GM10847 (cell line): ENCODE measurements around the gene GTF2IRD1.

Experiments
- POLR2A ChIP-seq: IDR thresholded peaks from 2 replicates; pipeline ENCODE4 v1.6.1; 2011; ENCODE audit not compliant: insufficient read length; ENCODE audit errors: extremely low read depth

GTF2IRD1 gene

DNA sequence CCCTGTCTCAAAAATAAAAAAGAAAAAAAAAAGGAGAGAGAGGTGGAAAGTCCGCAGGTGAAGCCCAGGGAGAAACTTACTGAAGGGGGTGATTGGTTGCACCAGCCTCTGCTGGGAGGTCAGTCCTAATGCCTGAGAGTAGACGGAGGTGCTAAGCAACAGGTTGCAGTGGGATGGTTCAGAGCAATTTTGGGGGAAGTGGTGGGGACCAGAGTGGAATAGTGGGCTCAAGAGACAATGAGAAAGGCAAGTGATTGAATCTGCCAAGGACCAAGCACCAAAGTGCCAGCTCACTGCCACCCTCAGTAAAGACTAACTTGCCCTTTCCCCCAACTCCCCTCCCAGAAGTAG is 113.6 kb downstream of the GTF2IRD1 start:
- no peak for TF ChIP-seq POLR2A

DNA sequence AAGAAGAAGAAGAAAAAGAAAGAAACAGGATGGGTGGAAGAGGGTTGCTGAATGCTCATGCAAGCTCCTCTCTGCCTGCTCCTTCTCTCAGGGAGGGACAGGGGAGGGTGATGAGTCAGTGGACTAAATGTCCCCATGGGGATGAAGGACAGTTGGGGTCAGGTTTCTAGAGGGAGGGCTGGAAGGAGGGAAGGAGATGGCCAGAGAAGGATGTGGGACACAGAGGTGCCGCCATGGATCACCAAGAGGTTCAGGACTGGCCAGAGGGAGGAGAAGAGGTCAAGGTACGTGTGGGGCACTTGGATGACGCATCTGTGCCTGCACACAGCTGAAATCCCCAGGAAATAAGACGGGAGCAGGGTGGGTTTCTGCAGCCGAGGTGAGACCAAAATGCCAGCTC is 115.0 kb downstream of the GTF2IRD1 start:
- no peak for TF ChIP-seq POLR2A

DNA sequence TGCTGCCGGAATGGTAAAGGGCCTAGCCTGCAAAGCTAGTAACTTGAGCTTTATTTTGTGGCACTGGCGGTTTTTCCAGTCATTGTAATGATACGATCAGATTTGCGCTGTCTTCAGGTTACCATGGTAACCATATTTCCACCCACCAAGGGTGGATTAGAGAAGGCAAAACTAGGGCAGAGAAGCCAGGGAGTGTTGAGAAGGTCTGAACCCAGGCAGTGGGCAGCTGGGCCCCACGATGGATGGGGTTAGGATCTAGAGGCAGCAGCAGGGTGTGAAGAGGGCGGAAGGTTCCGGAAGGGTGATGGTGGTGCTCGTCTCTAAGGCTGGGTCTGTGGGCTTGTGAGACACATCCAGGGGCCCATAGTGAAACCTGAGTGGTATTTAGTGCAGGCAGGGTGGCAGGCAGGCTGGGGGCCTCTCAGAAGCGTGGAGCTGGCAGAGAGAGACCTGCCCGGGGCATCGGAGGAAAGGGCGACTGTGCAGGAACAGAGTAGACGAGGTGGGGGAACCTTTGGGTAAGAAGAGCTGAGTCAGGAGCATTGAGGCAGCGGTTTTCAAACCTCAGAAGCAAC is 115.9 kb downstream of the GTF2IRD1 start:
- TF ChIP-seq POLR2A, result no peak

DNA sequence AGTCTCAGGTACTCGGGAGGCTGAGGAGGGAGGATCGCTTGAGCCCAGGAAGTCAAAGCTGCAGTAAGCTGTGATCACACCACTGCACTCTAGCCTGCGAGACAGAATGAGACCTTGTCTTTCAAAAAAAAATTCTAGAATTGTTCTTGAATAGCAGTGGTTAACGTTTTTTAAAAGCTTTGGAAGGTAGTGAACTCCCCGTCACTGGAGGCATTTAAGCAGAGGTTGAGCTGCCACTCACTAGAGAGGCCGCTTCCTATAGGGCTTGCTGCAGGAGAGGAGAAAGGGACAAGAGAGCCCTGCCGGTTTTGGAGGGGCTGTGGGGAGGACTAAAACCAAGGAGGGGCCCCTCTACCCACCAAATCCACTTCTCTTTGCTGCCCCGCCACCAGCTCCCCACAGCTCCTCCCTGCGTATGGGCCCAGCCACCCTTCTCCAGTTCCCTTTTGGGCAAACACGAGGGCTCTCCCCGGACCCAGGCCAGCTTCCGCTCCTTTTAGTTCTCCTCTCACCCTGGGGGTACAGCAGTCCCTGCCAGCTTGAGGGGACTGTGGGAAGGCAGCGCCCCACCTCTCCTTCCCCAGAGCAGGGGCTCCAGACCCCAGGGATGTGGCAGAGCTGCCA is 116.9 kb downstream of the GTF2IRD1 start:
- TF ChIP-seq POLR2A, result no peak

DNA sequence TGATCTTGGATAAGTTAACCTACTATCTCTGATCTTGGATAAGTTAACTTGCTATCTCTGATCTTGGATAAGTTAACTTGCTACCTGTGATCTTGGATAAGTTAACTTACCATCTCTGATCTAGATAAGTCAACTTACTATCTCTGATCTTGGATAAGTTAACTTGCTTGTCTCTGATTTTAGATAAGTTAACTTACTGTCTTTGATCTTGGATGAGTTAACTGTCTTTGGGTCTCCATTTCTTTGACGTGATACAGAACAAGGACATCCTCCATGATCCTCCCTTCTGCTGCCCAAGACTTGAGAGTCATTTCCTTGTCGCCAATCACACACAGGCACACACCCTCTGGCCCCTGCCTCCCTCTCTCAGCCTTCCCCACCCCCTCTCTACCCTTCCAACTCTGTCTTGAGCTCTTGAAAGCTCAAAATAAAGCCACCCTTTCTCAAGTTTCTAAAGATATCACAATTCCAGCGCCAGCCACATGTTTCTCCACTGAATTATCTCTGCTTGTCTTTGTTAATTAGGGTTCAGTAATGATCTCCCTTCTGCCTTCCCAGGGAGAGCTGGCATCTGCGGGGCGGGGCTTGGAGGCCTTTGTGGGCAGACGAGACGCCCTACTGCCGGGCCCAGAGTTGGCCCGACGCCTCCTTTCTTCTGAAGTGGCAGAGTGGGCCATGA is 118.7 kb downstream of the GTF2IRD1 start:
- TF ChIP-seq POLR2A, result no peak

DNA sequence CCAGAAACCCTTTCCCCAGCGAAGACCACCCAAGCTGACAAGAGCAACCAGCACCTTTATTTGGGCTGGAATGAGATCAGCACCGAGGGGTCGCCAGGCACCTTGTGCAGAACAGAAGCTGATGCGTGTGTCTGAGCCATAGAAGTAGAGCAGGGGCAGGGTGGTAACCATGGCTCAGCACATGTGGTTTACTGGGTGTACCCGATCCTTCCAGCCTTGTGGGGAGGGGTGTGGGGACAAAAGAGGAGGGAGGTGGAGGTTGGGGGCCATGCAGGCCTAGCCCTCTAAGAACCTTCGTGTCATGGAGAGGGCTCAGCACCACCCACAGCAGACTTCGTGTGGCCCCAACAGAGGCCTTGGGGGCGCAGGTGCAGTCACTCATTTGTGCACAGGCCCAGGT is 119.8 kb downstream of the GTF2IRD1 start:
- no peak for TF ChIP-seq POLR2A

DNA sequence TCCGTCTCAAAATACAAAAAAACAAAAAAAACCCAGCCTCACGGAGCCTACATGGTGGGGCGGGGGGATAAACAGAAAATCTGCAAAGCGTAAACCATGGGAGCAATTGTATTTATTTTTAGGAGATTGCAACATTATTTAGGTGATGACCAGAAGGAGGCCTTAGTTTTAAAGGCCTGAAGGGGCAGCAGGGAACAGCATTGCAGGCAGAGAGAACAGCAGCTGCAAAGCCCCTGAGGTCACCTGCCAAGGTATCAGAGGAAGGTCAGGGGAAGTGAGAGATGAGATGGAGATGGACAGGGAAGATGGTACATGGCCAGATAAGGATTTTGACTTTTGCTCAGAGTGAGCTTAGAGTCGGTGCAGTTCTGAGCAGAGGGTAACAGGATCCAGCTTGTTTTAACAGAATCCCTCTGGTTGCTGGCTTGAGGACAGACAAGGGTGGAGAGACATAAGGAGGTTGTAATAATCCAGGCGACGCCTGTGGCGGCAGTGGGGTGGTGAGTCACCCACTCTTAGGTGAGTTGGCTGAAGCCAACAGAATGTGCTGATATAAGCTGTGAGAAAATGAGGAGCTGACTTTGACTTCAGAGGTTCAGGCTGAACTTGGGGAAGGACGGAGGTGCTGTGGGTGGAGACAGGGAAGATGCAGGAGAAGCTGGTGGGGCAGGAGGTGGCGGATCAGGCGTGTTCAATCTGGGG is 121.5 kb downstream of the GTF2IRD1 start:
- TF ChIP-seq POLR2A, result no peak

DNA sequence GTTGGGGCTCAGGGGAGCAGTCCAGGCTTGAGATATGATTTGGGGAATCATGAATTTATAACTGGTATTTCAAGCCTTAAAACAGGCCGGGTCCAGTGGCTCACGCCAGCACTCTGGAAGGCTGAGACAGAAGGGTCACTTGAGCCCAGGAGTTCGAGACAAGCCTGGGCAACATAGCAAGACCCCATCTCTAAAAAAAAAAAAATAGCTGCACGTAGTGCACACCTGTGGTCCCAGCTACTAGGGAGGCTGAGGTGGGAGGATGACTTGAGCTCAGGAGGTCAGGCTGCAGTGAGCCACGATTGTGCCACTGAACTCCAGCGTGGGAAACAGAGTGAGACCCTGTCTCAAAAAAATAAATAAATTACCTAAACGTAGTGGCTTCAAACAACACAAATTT is 122.1 kb downstream of the GTF2IRD1 start:
- TF ChIP-seq POLR2A, result no peak

DNA sequence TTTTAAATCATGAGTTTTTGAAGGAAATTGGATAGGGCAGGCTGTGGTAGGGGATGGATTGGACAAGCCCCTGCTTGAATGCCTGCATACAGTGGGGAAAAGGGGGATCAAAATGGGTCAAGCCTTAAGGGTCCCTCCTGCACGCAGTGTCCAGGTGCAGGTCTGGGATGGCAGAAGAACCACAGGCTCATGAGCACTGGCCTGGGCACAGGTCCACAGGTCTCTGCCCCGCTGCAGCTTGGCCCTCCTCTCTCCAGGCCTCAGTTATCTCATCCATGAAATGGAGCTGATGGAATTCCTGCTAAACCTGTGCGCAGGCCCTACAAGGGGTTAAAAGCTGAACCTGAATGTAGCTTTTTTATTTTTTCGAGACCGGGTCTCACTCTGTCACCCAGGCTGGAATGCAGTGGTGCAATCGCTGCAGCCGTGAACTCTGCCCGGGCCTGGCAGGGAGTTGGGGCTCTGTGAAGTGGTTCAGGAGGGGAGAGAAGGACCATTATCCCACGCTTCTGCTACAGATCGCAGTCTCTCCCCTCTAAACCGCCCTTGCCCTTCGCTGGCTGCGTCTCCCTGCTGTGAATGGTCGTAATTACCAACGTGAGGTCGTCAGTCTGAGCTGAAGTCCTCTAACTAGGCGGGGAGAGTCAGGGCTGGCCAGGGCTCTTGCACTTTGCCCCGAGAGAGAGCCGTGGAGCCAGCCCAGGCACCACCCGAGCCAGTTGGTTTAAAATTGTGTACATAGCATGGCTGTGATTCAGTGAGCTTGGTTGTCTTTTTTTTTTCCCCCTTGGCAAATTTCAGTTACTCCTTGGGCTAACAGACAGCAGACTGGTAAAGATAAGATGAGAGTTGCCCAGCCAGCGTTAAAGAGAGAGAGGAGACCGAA is 126.3 kb downstream of the GTF2IRD1 start:
- no peak for TF ChIP-seq POLR2A

DNA sequence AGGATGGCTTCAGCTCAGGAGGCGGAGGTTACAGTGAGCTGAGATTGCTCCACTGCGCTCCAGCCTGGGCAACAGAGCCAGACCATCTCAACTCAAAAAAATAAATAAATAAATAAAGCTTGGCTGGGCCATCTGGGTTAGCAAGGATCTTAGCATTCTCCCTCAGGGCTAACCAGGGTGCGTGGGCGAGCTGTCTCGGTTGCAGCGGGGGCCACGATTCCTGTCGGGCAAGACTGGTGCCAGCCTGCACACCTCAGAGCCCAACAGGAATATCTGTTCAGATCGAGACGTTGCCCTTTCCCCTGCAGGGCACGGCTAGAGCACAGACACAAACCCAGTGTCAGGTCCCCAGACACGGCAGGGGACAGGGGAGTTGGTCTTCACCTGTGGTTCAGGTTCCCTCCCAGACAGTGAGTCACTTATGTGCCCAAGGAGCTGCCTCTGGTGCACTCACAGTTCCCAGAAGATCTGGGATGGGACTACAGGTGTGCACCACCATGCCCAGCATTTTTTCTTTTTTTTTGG is 128.3 kb downstream of the GTF2IRD1 start:
- TF ChIP-seq POLR2A, result no peak

DNA sequence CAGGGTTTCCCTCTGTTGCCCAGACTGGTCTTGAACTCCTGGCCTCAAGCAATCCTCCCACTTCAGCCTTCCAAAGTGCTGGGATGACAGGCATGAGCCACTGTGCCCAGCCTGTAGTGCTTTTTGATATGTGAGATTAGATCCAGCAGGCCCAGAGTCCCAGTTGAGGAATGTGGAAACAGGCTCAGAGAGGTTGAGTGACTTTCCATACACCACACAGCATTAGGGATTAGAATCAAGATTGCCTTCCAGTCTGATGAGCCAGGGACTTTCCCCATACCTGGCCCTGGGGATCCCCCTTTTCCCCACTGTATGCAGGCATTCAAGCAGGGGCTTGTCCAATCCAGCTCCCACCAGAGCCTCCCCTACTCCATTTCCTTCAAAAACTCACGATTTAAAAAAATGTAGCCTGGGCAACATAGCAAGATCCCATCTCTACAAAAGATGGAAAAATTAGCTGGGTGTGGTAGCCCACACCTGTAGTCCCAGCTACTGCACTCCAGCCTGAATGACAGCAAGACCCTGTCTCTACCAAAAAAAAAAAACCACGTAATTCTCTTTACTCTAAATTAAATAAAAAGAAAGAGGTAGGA is 128.8 kb downstream of the GTF2IRD1 start:
- no peak for TF ChIP-seq POLR2A

DNA sequence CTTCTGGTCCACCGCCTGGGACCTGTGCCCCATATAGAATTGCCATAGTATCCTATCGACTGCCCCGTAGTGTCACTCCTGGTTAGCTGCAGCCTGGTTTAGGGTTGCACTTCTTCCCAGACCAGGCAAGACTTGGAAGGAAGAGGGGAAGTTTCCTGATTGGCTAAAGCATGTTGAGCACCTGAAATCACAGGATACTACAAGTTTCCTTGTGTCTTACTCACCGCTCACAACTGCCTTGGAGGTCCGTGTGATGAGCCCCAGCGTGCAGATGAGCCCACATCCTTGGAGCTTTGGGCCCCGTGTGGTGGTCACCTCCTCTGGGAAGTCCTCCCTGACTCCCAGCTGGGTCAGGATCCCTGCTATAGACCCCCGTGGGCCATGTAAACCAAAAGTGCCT is 129.9 kb downstream of the GTF2IRD1 start:
- no peak for TF ChIP-seq POLR2A

DNA sequence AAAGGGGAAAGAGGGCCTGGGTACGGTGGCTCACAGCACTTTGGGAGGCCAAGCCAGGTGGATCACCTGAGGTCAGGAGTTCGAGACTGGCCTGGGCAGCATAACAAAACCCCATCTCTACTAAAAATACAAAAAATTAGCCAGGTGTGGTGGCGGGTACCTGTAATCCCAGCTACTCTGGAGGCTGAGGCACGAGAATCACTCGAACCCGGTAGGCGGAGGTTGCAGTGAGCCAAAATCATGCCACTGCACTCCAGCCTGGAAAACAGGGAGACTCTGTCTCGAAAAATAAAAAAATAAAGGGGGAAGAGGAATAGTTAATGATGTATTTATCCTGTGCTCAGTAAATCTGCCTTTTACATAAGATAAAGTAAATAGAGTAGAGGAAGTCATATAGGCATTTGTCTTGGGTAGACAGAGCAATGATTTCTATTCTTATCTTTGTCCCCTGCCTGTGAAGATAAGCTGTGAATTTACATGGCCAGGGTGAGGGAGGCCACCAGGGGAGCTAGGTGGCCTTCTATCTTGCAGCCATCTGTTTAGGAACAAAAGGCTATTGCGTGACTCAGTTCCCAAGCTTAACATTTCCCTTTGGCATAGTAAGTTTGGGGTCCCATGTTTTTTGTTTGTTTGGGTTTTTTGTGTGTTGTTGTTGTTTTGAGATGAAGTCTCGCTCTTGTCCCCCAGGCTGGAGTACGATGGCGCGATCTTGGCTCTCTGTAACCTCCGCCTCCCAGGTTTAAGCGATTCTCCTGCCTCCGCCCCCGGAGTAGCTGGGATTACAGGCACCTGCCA is 130.7 kb downstream of the GTF2IRD1 start:
- TF ChIP-seq POLR2A, result no peak

DNA sequence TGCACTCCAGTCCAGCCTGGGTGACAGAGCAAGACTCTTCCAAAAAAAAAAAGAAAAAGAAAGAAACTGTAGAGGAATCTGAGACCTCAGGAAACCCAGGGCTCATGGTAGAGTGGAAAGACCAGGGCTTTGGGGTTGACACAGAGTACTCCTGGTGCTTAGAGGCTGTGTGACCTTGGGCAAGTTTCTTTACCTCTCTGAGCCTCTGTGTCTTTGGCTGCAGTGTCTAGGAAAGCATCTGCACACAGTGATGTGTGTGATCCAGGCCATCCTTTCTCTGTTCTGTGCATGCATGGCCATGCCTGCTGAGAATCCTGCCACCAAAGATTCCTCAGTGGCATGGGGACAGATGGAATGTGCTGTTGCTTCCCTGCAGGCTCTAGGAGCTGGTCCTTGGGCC is 132.1 kb downstream of the GTF2IRD1 start:
- no peak for TF ChIP-seq POLR2A
